Fibroblast of skin of right biceps (primary cell): Measurements from ENCODE around the gene OR4A15.

Experiments used
- DNase-seq: peaks from one replicate; pipeline ENCODE4 v3.0.0-alpha.2; 2013

Gene OR4A15

DNA sequence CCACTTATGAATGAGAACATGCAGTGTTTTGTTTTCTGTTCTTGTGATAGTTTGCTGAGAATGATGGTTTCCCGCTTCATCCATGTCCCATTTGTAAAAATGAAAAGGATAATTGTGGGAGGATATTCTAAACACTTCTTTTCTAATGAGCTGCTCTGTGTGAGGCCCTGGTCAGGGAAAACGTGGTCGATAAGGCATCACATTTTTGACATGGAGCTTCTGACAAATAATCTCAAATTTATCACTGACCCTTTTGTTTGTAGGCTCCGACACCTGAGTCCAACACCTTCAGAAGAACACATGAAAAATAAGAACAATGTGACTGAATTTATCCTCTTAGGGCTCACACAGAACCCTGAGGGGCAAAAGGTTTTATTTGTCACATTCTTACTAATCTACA, at the start of gene OR4A15:
OR4A15 (plus strand) TSS at position 301 of the 400 bp plus-strand sequence; CDS start at position 301, 0 bp downstream.
- no peak for DNase-seq

- no peak for DNase-seq
These were observed 43.3 kb upstream of the OR4A15 start for GRCh38 chr11:55324500-55324899.

DNA sequence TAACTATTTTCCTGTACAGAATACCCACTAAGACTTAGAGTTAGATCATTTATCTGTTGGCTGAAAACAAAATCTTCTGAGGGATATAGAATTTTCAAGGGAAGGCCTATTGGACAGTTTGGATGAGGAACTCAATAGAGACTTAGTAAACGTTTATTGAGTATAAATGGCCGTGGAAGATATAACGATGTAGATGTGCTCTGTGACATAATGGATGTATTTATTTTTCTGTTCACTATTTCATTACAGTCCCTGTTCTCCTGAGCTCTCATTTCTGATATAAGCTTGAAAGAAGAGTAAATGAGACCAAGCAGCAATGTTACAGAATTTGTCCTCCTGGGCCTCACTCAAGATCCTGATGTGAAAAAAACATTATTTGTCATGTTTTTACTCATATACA, 24.9 kb upstream of the OR4A15 start, which contains the start of gene OR4A16:
OR4A16 (plus strand) TSS at position 301 of the 400 bp plus-strand sequence; CDS start at position 301, 0 bp downstream.
- DNase-seq, result no peak

DNA sequence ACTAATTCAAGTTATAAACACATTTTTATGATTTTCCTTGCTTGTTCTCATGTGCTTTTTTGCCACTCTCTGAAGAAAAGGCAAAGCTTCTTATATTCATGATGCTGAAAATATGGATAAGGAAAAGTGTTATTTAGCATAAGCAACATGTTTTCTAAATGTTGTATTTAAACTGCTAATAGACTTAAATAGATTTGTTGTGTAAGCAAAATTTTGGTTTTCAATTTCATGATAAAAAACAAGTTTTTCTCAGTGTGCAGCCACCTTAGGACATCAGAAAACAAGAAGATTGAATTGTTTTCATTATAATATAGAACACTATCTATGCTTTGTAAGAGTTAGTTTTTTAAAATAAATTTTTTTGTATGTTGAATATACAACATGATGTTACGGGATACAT, 22.5 kb upstream of the OR4A15 start:
- no peak for DNase-seq

GRCh38 chr11:55349032-55349431, 18.7 kb upstream of the OR4A15 start:
- DNase-seq, result no peak

- DNase-seq, result no peak
These were observed 10.1 kb upstream of the OR4A15 start for GRCh38 chr11:55357560-55358184.

DNA sequence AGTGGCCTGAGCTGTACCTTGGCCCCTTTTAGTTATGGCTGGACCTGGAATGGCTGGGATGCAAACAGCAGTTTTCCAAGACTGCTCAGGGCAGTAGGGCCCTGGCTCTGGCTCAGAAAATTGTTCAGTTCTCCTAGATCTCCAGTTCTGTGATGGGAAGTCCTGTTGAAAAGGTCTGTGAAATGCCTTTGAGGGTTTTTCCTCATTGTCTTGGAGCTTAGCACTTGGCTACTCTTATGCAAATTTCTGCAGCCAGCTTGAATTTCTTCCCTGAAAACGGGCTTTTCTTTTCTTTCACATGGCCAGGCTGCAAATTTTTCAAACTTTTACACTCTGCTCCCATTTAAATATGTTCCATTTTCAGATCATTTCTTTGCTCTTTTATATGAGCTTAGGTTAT, 33.2 kb downstream of the OR4A15 start:
- no peak for DNase-seq
